K562 (cell line): ENCODE results near the gene WDR64. TPM values are rescaled to one million over a fixed set of nuclear protein-coding genes. Genes with fewer than 3 reads are reported as not detected.

Source experiments
- BDP1 ChIP-seq: IDR thresholded peaks from 3 replicates; pipeline ENCODE4 v1.6.1; 2011; ENCODE audit not compliant: insufficient read length, insufficient read depth
- FOXM1 ChIP-seq, 2 experiments: fragments of 450-650 bp in 1 of 2; sonication (generic) in 1 of 2; formaldehyde crosslinking in 1 of 2; IDR thresholded peaks; 2 replicates each; pipeline versions ENCODE4 v1.6.1 to v1.9.0; 2017 to 2022; ENCODE audit warnings: low read depth in 2 of 2, mild to moderate bottlenecking in 2 of 2, missing genetic modification reagents in 1 of 2, moderate library complexity in 1 of 2
- HDAC3 ChIP-seq: fragments of 450-650 bp; IDR thresholded peaks from 2 replicates; pipeline ENCODE4 v1.6.1; 2018; ENCODE audit warnings: borderline replicate concordance, mild to moderate bottlenecking, moderate library complexity; ENCODE audit not compliant: partially characterized antibody
- ILK ChIP-seq: fragments of 450-650 bp; IDR thresholded peaks from 2 replicates; pipeline ENCODE4 v1.6.1; 2016; ENCODE audit warnings: missing genetic modification characterization, low read depth, mild to moderate bottlenecking, missing compliant biosample characterization, moderate library complexity, borderline replicate concordance
- JUN ChIP-seq, 2 experiments: sonication (generic) in 1 of 2; formaldehyde crosslinking in 1 of 2; IDR thresholded peaks; 2 replicates each; pipeline versions ENCODE4 v1.6.1 to v1.8.0; 2012 to 2022; ENCODE audit warnings: borderline replicate concordance in 2 of 2, mild to moderate bottlenecking in 2 of 2, improper control_type of control experiment in 1 of 2, low read depth in 1 of 2, low read length in 1 of 2, missing genetic modification reagents in 1 of 2
- JUNB ChIP-seq: fragments of 450-650 bp; formaldehyde crosslinking; conservative IDR thresholded peaks from 2 replicates; pipeline ENCODE4 v1.4.0; 2020; ENCODE audit warnings: mild to moderate bottlenecking
- KLF1 ChIP-seq: fragments of 450-650 bp; IDR thresholded peaks from 2 replicates; pipeline ENCODE4 v1.6.1; 2016; ENCODE audit warnings: missing genetic modification characterization, missing compliant biosample characterization
- MCM2 ChIP-seq: fragments of 450-650 bp; IDR thresholded peaks from 2 replicates; pipeline ENCODE4 v1.6.1; 2017; ENCODE audit warnings: low read depth, mild to moderate bottlenecking
- RBBP5 ChIP-seq: fragments of 200-600 bp; sonication (generic); IDR thresholded peaks from 2 replicates; pipeline ENCODE4 v1.6.1; 2012; ENCODE audit warnings: borderline replicate concordance, mild to moderate bottlenecking, low read length, control low read depth, inconsistent platforms; ENCODE audit not compliant: insufficient read depth, poor library complexity, severe bottlenecking
- RNF2 ChIP-seq: sonication (generic); IDR thresholded peaks from 2 replicates; pipeline ENCODE4 v1.6.1; 2016
- SIX5 ChIP-seq, 2 experiments: IDR thresholded peaks; 2 replicates each; pipeline ENCODE4 v1.6.1; 2011; ENCODE audit warnings: low read length in 2 of 2, borderline replicate concordance in 1 of 2, low read depth in 1 of 2, mild to moderate bottlenecking in 1 of 2, moderate library complexity in 1 of 2; ENCODE audit not compliant: insufficient read depth in 1 of 2
- STAT5A ChIP-seq: IDR thresholded peaks from 2 replicates; pipeline ENCODE4 v1.6.1; 2012; ENCODE audit warnings: low read length, inconsistent platforms, borderline replicate concordance
- TBP ChIP-seq: optimal IDR thresholded peaks from 2 replicates; pipeline ENCODE3; 2011; ENCODE audit warnings: low read depth, low read length, improper control_type of control experiment
- ZNF23 ChIP-seq: fragments of 250-450 bp; sonication (Bioruptor Pico); IDR thresholded peaks from 2 replicates; pipeline ENCODE4 v1.4.0; 2020; ENCODE audit warnings: mild to moderate bottlenecking
- ZNF699 ChIP-seq: fragments of 250-450 bp; sonication (Bioruptor Pico); IDR thresholded peaks from 2 replicates; pipeline ENCODE4 v1.8.0; 2021; ENCODE audit warnings: mild to moderate bottlenecking, moderate library complexity; ENCODE audit not compliant: insufficient replicate concordance
- polyA plus RNA-seq, 8 experiments: library from polyadenylated mRNA; depleted of rRNA in 4 of 8; stranded (reverse) in 5 of 8; unstranded in 3 of 8; fragments of >200 nt; fragmentation: Nextera tagmentation in 2 of 8; fragmentation: Illumina TruSeq in 1 of 8; extraction: Ambion mirVana in 2 of 8; extraction: Trizol in 1 of 8; gene quantifications; 2 replicates each; pipeline versions ENCODE4 v1.2.1 to v1.2.3, GENCODE V29; 2011 to 2014; ENCODE audit warnings: inconsistent platforms in 1 of 8, missing spikeins in 1 of 8
- total RNA-seq, 7 experiments: library from RNA; depleted of rRNA in 6 of 7; stranded (reverse); fragments of >200 nt in 6 of 7; fragmentation: Illumina TruSeq in 2 of 7; extraction: Trizol in 2 of 7; gene quantifications; 2 replicates each; pipeline versions ENCODE4 v1.2.1 to v1.2.3, GENCODE V29; 2011 to 2021; ENCODE audit warnings: low replicate concordance in 1 of 7
- TF ChIP-seq, protein P1 (sequence below): fragments of 250-450 bp; sonication (Bioruptor Pico); IDR thresholded peaks from 2 replicates; pipeline ENCODE4 v1.9.0; 2021; ENCODE audit warnings: mild to moderate bottlenecking, inconsistent platforms
- TF ChIP-seq, protein P2 (sequence below): fragments of 450-650 bp; formaldehyde crosslinking; conservative IDR thresholded peaks from 2 replicates; pipeline ENCODE4 v1.4.0; 2022; ENCODE audit warnings: mild to moderate bottlenecking, missing genetic modification characterization
- TF ChIP-seq, protein P3 (sequence below): IDR thresholded peaks from 3 replicates; pipeline ENCODE4 v1.6.1; 2011; ENCODE audit warnings: borderline replicate concordance, mild to moderate bottlenecking; ENCODE audit not compliant: insufficient read length, insufficient read depth
- TF ChIP-seq, protein P4 (sequence below), 3 experiments: IDR thresholded peaks in 2 of 3; conservative IDR thresholded peaks in 1 of 3; 2 replicates each; pipeline ENCODE4 v1.5.1; 2011 to 2012; ENCODE audit warnings: low read length in 3 of 3, mild to moderate bottlenecking in 3 of 3, control low read depth in 2 of 3, improper control_type of control experiment in 1 of 3, inconsistent platforms in 1 of 3, low read depth in 1 of 3, mixed read lengths in 1 of 3, moderate library complexity in 1 of 3; ENCODE audit not compliant: insufficient read depth in 2 of 3

The WDR64 gene
- total and polyA plus RNA-seq, 9 of the 15 experiments (the other 6 are each of a cell fraction or from before 2014, with no cell fraction given): 0.06 to 0.29 (median 0.19) TPM; not detected in 5

GRCh38 chr1:241696815-241697639 lies 44.9 kb downstream of the WDR64 start (continued):
- TF ChIP-seq, protein P1, sequence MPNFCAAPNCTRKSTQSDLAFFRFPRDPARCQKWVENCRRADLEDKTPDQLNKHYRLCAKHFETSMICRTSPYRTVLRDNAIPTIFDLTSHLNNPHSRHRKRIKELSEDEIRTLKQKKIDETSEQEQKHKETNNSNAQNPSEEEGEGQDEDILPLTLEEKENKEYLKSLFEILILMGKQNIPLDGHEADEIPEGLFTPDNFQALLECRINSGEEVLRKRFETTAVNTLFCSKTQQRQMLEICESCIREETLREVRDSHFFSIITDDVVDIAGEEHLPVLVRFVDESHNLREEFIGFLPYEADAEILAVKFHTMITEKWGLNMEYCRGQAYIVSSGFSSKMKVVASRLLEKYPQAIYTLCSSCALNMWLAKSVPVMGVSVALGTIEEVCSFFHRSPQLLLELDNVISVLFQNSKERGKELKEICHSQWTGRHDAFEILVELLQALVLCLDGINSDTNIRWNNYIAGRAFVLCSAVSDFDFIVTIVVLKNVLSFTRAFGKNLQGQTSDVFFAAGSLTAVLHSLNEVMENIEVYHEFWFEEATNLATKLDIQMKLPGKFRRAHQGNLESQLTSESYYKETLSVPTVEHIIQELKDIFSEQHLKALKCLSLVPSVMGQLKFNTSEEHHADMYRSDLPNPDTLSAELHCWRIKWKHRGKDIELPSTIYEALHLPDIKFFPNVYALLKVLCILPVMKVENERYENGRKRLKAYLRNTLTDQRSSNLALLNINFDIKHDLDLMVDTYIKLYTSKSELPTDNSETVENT (CRISPR knock-in tag): no peak
- TF ChIP-seq BDP1 (no peak), FOXM1 (IDR thresholded peaks at IDR 0.05; ENCODE audit: low read depth) (no peak), FOXM1 (CRISPR knock-in tag; IDR thresholded peaks at IDR 0.05; ENCODE audit: low read depth) (no peak), JUN (IDR thresholded peaks at IDR 0.05; ENCODE audit: borderline replicate concordance, low read depth, low read length) (no peak), JUN (CRISPR knock-in tag; IDR thresholded peaks at IDR 0.05; ENCODE audit: borderline replicate concordance) (no peak), SIX5 (IDR thresholded peaks at IDR 0.05; ENCODE audit: borderline replicate concordance in 1 of 2, insufficient read depth in 1 of 2, low read depth in 1 of 2, low read length in 2 of 2) (no peak), JUNB (0 out of 2 replicates have a peak, but pooled peaks have one; percentile 31), STAT5A (peak; percentile 16; the same call in 1 of the 2 replicates), MCM2 (no peak), ILK (peak; percentile 90), ZNF23 (CRISPR knock-in tag) (peak; percentile 92), HDAC3 (no peak), ZNF699 (no peak), KLF1 (0 out of 2 replicates have a peak, but pooled peaks have one; percentile 29), RBBP5 (no peak), TBP (no peak), RNF2 (no peak)
- TF ChIP-seq, protein P2, sequence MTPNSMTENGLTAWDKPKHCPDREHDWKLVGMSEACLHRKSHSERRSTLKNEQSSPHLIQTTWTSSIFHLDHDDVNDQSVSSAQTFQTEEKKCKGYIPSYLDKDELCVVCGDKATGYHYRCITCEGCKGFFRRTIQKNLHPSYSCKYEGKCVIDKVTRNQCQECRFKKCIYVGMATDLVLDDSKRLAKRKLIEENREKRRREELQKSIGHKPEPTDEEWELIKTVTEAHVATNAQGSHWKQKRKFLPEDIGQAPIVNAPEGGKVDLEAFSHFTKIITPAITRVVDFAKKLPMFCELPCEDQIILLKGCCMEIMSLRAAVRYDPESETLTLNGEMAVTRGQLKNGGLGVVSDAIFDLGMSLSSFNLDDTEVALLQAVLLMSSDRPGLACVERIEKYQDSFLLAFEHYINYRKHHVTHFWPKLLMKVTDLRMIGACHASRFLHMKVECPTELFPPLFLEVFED: peak; percentile 83
- TF ChIP-seq, protein P3, sequence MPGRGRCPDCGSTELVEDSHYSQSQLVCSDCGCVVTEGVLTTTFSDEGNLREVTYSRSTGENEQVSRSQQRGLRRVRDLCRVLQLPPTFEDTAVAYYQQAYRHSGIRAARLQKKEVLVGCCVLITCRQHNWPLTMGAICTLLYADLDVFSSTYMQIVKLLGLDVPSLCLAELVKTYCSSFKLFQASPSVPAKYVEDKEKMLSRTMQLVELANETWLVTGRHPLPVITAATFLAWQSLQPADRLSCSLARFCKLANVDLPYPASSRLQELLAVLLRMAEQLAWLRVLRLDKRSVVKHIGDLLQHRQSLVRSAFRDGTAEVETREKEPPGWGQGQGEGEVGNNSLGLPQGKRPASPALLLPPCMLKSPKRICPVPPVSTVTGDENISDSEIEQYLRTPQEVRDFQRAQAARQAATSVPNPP: no peak
- TF ChIP-seq, protein P4, sequence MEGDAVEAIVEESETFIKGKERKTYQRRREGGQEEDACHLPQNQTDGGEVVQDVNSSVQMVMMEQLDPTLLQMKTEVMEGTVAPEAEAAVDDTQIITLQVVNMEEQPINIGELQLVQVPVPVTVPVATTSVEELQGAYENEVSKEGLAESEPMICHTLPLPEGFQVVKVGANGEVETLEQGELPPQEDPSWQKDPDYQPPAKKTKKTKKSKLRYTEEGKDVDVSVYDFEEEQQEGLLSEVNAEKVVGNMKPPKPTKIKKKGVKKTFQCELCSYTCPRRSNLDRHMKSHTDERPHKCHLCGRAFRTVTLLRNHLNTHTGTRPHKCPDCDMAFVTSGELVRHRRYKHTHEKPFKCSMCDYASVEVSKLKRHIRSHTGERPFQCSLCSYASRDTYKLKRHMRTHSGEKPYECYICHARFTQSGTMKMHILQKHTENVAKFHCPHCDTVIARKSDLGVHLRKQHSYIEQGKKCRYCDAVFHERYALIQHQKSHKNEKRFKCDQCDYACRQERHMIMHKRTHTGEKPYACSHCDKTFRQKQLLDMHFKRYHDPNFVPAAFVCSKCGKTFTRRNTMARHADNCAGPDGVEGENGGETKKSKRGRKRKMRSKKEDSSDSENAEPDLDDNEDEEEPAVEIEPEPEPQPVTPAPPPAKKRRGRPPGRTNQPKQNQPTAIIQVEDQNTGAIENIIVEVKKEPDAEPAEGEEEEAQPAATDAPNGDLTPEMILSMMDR (IDR thresholded peaks at IDR 0.05 in 2 of 3, conservative IDR thresholded peaks at IDR 0.05 in 1 of 3; ENCODE audit: insufficient read depth in 2 of 3, low read depth in 1 of 3, low read length in 3 of 3): no peak
